ENCODE results near the gene ZNF382.
"Not testable (repeated sequence)": the region's sequence is repeated elsewhere in the genome, so short reads cannot be mapped to it uniquely, and the experiment has no call there.

ZNF382 gene

GRCh38 chr19:36605101-36605876 lies at the start of gene ZNF382:
Gene ZNF382, plus strand, starts transcription at chr19:36605313. Its CDS starts 4,602 bp downstream, at chr19:36609915.
- DNase-seq: no peak

GRCh38 chr19:36564391-36564790 lies 40.7 kb upstream of the ZNF382 start:
- no peak for DNase-seq

- no peak for DNase-seq
Observed at GRCh38 chr19:36572593-36573019, 32.5 kb upstream of the ZNF382 start.

- peak; percentile 94 for DNase-seq
Observed at GRCh38 chr19:36573020-36573894, 31.9 kb upstream of the ZNF382 start, which contains the start of gene ZNF529. Gene ZNF529, minus strand, starts transcription at chr19:36573292. Its CDS starts 946 bp downstream, at chr19:36572346.

- peak in 1 of 2 experiments; percentile 10 for DNase-seq
Observed at GRCh38 chr19:36573895-36574720, 31.0 kb upstream of the ZNF382 start.

- no peak for DNase-seq
Observed at GRCh38 chr19:36574741-36575140, 30.4 kb upstream of the ZNF382 start.

GRCh38 chr19:36577271-36577996 lies 27.7 kb upstream of the ZNF382 start:
- no peak for DNase-seq

- no peak for DNase-seq
Observed at GRCh38 chr19:36579255-36579654, 25.9 kb upstream of the ZNF382 start.

GRCh38 chr19:36602681-36603080 lies 2.4 kb upstream of the ZNF382 start:
- DNase-seq: not testable (repeated sequence)

- DNase-seq: no peak
Observed at GRCh38 chr19:36604656-36605100, 435 bp upstream of the ZNF382 start.

GRCh38 chr19:36605877-36606478 lies 865 bp downstream of the ZNF382 start:
- no peak for DNase-seq

- no peak for DNase-seq
Observed at GRCh38 chr19:36627057-36627456, 21.9 kb downstream of the ZNF382 start.

- DNase-seq: no peak
Observed at GRCh38 chr19:36635342-36635741, 30.2 kb downstream of the ZNF382 start.

- no peak for DNase-seq
Observed at GRCh38 chr19:36638862-36639510, 33.9 kb downstream of the ZNF382 start.

- DNase-seq: no peak
Observed at GRCh38 chr19:36646746-36647145, 41.6 kb downstream of the ZNF382 start.

GRCh38 chr19:36652958-36653357 lies 47.8 kb downstream of the ZNF382 start:
- DNase-seq: no peak

GRCh38 chr19:36665832-36666231 lies 60.7 kb downstream of the ZNF382 start:
- no peak for DNase-seq

GRCh38 chr19:36668646-36669045 lies 63.5 kb downstream of the ZNF382 start:
- DNase-seq: no peak

GRCh38 chr19:36672368-36672767 lies 67.3 kb downstream of the ZNF382 start:
- no peak for DNase-seq

- no peak for DNase-seq
Observed at GRCh38 chr19:36674201-36674600, 69.1 kb downstream of the ZNF382 start.

GRCh38 chr19:36679455-36679854 lies 74.3 kb downstream of the ZNF382 start:
- DNase-seq: no peak

Measured in SHP77 (cell line).